H54 (cell line): ENCODE measurements around the gene STK10.
"Not testable (repeated sequence)": the region's sequence is repeated elsewhere in the genome, so short reads cannot be mapped to it uniquely, and the experiment has no call there.

Experiments
- DNase-seq: peaks from one replicate; pipeline ENCODE4 v3.0.0; 2011; ENCODE audit warnings: low spot score, mixed read lengths; ENCODE audit not compliant: insufficient read length
- FAIRE-seq: peaks from 3 replicates; lab custom pipeline; 2011; peaks lifted over from hg19 to GRCh38; lab: Jason Lieb, UNC
- POLR2A ChIP-seq: IDR thresholded peaks from 2 replicates; pipeline ENCODE4 v1.6.1; 2011; ENCODE audit warnings: low read depth, mild to moderate bottlenecking, low read length

The STK10 gene

GRCh38 chr5:172031894-172032461 lies 156.0 kb downstream of the STK10 start:
- no peak for TF ChIP-seq POLR2A
- no peak for DNase-seq
- no peak for FAIRE-seq

- FAIRE-seq (no peak), DNase-seq (no peak)
- no peak for TF ChIP-seq POLR2A
Observed at GRCh38 chr5:172029876-172030275, 158.1 kb downstream of the STK10 start.

GRCh38 chr5:172028167-172028566 lies 159.9 kb downstream of the STK10 start:
- TF ChIP-seq POLR2A = no peak
- DNase-seq (no peak), FAIRE-seq (no peak)

- DNase-seq, FAIRE-seq: not testable (repeated sequence)
Observed at GRCh38 chr5:172020110-172020786, 167.8 kb downstream of the STK10 start.

GRCh38 chr5:172015346-172015745 lies 172.7 kb downstream of the STK10 start:
- no peak for FAIRE-seq
- no peak for DNase-seq
- TF ChIP-seq POLR2A = no peak

- no peak for TF ChIP-seq POLR2A
- FAIRE-seq (no peak), DNase-seq (no peak)
Observed at GRCh38 chr5:172010278-172010677, 177.7 kb downstream of the STK10 start.

- no peak for DNase-seq
- no peak for TF ChIP-seq POLR2A
- FAIRE-seq = no peak
Observed at GRCh38 chr5:172009536-172010270, 178.3 kb downstream of the STK10 start.

- DNase-seq (no peak), FAIRE-seq (no peak)
- TF ChIP-seq POLR2A = no peak
Observed at GRCh38 chr5:172008689-172009141, 179.3 kb downstream of the STK10 start.

GRCh38 chr5:172008111-172008455 lies 179.9 kb downstream of the STK10 start:
- no peak for DNase-seq
- FAIRE-seq = no peak
- no peak for TF ChIP-seq POLR2A

- no peak for TF ChIP-seq POLR2A
- DNase-seq = no peak
- FAIRE-seq = no peak
Observed at GRCh38 chr5:172007175-172008110, 180.6 kb downstream of the STK10 start.

- TF ChIP-seq POLR2A = peak; percentile 99
- FAIRE-seq = peak; percentile 52
- DNase-seq = peak; percentile 88
Observed at GRCh38 chr5:172006321-172007174, 181.5 kb downstream of the STK10 start, which contains the start of gene FBXW11. Gene FBXW11 (minus strand): TSS chr5:172006638. CDS start chr5:172006502, 136 bp downstream.

- FAIRE-seq (no peak), DNase-seq (no peak)
- no peak for TF ChIP-seq POLR2A
Observed at GRCh38 chr5:172005708-172006320, 182.2 kb downstream of the STK10 start.
